ENCODE measurements around the gene TRAP1.

TRAP1 gene

DNA sequence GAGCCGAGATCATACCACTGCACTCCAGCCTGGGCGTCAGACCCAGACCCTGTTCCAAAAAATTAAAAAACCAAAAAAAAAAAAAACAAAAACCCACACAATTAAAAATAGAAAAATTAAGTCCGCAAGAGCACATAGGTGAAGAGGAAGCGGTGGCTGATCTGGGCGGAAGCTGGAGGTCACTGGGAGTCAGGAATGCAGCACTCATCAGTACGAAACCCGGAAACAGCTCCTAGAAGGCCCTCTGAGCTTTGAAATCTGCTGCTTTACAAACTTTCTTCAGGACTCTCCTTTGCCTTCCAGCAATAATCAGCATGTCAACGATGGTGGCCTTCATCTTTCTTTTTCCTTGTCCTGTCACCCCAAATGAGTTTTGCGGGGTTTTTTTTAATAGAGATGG, 29.5 kb downstream of the TRAP1 start:
- Mint-ChIP-seq H3K9me3 (no peaks in the 10 kb centered on the region), H3K27me3 (ENCODE audit: low read depth) (no peaks in the 10 kb centered on the region), H3K4me3 (no peak overlapping the region), H3K27ac (no peak overlapping the region), H3K36me3 (ENCODE audit: low read depth) (peaks cover 22% of the 10 kb centered on the region), H3K4me1 (ENCODE audit: low read depth) (peaks cover 6% of the 10 kb centered on the region)

DNA sequence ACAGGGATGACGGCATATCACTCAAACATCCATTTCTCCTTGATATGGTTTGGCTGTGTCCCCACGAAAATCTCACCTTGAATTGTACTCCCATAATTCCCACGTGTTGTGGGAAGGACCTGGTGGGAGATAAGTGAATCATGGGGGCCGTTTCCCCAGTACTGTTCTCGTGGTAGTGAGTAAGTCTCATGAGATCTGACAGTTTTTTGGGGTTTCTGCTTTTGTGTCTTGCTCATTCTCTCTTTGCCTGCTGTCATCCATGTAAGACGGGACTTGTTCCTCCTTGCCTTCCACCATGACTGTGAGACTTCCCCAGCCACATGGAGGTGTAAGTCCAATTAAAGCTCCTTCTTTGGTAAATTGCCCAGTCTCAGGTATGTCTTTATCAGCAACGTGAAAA, 30.3 kb downstream of the TRAP1 start:
- Mint-ChIP-seq H3K27ac (no peak overlapping the region), H3K4me3 (no peak overlapping the region), H3K36me3 (ENCODE audit: low read depth) (peaks cover 24% of the 10 kb centered on the region), H3K27me3 (ENCODE audit: low read depth) (no peaks in the 10 kb centered on the region), H3K4me1 (ENCODE audit: low read depth) (peaks cover 6% of the 10 kb centered on the region), H3K9me3 (no peaks in the 10 kb centered on the region)

DNA sequence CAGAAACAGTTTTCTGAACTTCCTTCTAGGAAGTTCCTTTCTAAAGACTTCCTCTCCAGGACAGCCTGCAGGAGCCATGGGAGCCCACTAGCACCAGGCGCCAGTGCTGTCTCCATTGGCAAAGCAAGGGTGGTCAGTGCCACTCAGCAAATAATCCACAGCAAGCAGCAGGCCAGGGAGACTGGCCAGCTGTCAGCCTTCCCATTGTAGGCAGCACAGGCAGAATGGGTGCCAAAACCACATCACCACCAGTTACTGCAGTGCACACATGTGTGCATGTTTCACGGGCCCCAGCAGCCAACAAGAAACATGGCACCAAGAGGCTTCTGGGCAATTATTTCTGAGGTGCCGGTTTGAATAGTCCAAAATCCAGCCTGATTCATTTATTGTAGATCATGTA, 36.1 kb downstream of the TRAP1 start:
- H3K9me3 Mint-ChIP-seq = no peaks in the 10 kb centered on the region
- no peak overlapping the region for H3K4me3 Mint-ChIP-seq
- H3K27me3 Mint-ChIP-seq (ENCODE audit: low read depth) = no peaks in the 10 kb centered on the region
- H3K36me3 Mint-ChIP-seq (ENCODE audit: low read depth) = peaks cover 28% of the 10 kb centered on the region
- H3K27ac Mint-ChIP-seq = no peak overlapping the region
- no peaks in the 10 kb centered on the region for H3K4me1 Mint-ChIP-seq (ENCODE audit: low read depth)

DNA sequence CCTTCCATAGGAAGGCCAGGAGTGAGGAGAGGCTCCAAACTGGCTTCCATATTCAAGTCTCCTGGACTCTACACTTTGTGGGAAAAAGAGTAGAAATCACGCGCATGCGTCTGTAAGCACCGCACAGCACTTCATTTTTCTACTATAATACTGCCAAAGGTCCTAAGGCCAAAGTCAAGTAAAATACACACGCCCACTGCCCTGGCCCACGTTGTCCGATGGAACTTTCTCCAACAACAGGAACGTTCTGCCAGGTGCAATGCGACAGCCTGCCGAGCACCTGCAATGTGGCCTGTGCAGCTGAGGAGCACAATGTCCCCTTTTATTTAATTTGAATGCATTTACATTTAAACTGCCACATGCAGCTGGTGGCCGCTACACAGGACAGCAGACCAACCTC, 39.3 kb downstream of the TRAP1 start:
- H3K36me3 Mint-ChIP-seq (ENCODE audit: low read depth) = peaks cover 22% of the 10 kb centered on the region
- H3K27ac Mint-ChIP-seq = no peak overlapping the region
- H3K27me3 Mint-ChIP-seq (ENCODE audit: low read depth) = no peaks in the 10 kb centered on the region
- H3K9me3 Mint-ChIP-seq = no peaks in the 10 kb centered on the region
- H3K4me1 Mint-ChIP-seq (ENCODE audit: low read depth) = no peaks in the 10 kb centered on the region
- H3K4me3 Mint-ChIP-seq = no peak overlapping the region

DNA sequence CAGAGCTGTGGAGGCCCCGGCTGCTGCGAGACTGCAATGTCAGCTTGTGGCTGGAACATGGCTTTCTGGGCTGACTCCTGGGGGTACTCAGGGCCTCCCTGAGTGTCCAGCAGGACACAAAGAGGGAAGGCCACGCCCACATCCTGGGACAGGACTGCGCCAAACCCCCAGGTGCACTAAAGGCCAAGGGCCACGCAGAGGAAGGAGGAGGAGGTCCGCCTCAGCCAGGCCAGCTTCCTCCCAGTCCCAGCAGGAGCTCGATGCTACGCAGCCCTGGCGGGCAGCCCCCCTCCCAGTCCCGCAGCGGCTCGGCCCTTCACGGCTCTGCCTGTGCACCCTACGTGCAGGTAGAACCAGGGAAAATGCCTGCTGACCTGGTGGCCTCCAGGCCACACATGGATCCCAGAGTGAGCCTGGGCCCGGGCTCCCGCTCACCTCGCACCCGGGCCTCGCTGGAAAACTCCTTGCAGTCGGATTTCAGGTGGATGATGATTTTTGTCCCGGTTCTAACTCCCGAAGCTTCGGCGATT, 41.7 kb downstream of the TRAP1 start:
- no peaks in the 10 kb centered on the region for H3K27me3 Mint-ChIP-seq (ENCODE audit: low read depth)
- no peak overlapping the region for H3K27ac Mint-ChIP-seq
- peaks cover 16% of the 10 kb centered on the region for H3K36me3 Mint-ChIP-seq (ENCODE audit: low read depth)
- H3K4me1 Mint-ChIP-seq (ENCODE audit: low read depth) = no peaks in the 10 kb centered on the region
- H3K4me3 Mint-ChIP-seq = no peak overlapping the region
- no peaks in the 10 kb centered on the region for H3K9me3 Mint-ChIP-seq

DNA sequence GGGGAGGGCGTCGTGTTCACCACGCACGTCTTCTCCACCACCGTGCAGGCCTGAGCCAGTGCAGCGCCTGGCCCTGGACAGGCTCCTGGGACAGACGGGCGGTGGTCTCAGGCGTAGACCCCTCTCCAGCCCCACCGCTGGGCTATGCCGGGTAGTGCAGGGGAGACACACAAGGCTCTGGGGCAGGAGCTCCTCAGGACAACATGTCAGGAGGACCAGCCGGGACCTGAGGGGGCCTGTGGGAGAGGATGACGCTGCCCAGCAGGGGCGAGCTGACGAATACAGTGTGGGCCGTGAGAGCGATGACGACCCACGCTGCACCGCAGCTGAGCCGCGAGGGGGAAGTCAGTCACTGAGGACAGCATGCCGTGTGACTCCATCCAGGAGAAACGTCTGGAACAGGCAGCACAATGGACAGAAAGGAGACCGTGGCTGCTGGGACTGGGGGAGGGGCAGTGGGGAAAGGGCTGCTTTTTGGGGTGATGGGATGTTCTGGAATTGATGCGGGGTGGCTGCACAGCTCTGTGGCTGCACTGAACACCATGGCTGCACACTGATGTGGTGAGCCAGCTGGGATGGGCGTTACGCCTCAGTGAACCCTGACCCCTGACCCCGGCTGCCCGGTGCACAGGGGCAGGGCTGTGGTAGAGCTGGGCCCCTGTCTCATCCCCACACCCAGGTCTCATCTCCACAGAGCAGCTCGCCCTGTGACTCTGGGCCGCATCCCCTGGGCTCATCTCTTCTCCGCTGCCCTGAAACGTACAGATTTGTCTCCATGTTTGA, 42.6 kb downstream of the TRAP1 start:
- no peaks in the 10 kb centered on the region for H3K4me1 Mint-ChIP-seq (ENCODE audit: low read depth)
- no peaks in the 10 kb centered on the region for H3K27me3 Mint-ChIP-seq (ENCODE audit: low read depth)
- no peaks in the 10 kb centered on the region for H3K9me3 Mint-ChIP-seq
- H3K27ac Mint-ChIP-seq = no peak overlapping the region
- H3K4me3 Mint-ChIP-seq = no peak overlapping the region
- peaks cover 17% of the 10 kb centered on the region for H3K36me3 Mint-ChIP-seq (ENCODE audit: low read depth)

DNA sequence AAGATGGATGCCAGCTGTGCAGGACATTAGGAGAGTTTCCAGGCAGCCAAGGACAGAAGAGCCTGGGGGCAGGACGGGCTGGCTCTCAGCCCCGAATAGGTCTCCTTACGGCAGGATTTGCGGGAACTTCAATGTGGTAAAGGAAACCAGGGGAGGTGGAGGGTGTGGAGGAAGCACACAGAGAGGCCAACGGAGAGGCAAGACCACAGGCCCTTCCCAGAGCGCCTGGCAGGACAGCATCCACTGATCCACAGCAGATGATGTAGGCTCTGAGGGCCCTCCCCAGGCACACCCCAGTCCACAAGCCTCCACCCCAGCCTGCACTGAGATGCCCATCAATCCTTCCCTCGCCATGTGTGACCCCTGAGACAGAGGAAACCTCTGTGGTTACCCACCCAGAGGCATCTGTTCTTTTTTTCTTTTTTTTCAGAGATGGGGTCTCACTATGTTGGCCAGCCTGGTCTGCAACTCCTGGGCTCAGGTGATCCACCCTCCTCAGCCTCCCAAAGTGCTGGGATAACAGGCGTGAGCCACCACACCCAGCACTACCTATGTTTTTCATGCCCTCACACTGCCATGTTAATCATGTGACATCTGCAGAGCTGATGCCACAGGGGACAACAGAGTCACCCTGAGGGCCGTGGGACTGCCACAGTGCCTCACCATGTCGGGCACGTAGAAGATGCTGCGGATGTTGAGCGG, 43.5 kb downstream of the TRAP1 start:
- H3K4me3 Mint-ChIP-seq = no peak overlapping the region
- no peaks in the 10 kb centered on the region for H3K9me3 Mint-ChIP-seq
- peaks cover 20% of the 10 kb centered on the region for H3K36me3 Mint-ChIP-seq (ENCODE audit: low read depth)
- peak overlapping the region; percentile 41 for H3K27ac Mint-ChIP-seq
- no peaks in the 10 kb centered on the region for H3K27me3 Mint-ChIP-seq (ENCODE audit: low read depth)
- H3K4me1 Mint-ChIP-seq (ENCODE audit: low read depth) = peaks cover 6% of the 10 kb centered on the region

DNA sequence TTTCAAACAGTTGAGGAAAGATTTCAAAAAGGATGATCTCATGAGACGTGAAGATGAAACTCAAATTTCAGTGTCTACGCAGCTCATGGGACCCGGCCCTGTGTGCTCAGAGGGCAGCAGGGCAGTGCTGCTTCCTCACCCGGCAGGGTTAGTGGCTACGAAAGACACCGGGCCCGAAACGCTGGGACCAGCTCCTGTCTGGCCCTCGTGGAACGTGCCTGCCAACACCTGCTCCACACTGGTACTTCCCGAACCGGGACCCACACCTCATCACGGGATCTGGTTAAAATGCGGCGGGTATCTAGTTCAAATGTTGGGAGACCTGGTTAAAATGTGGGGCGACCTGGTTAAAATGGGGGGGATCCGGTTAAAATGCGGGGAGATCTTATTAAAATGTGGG, 44.1 kb downstream of the TRAP1 start:
- H3K9me3 Mint-ChIP-seq = no peaks in the 10 kb centered on the region
- H3K36me3 Mint-ChIP-seq (ENCODE audit: low read depth) = peaks cover 22% of the 10 kb centered on the region
- H3K27me3 Mint-ChIP-seq (ENCODE audit: low read depth) = no peaks in the 10 kb centered on the region
- H3K4me3 Mint-ChIP-seq = no peak overlapping the region
- peaks cover 7% of the 10 kb centered on the region for H3K4me1 Mint-ChIP-seq (ENCODE audit: low read depth)
- no peak overlapping the region for H3K27ac Mint-ChIP-seq

DNA sequence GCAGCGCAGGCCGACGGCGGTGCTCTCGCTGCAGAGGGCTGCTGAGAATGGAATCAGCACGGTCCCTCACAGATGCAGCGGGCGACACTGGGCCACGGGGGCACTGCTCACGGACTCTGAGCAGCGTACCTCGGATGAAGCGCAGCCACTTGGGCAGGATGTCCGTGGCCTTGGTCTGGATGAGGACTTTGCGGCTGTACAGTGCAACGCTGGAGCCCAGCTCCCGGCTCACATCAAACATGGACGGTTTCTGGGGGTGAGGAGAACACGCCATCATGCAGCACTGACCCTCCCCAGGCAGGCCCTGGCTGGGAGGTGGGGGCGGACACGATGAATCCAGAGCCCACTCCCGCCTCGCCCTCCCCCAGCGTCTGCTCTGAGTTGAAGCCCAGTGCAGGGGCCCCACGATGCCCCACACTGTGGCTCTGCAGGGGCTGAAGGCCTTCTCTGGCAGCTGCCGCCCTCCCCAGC, 44.7 kb downstream of the TRAP1 start:
- H3K27me3 Mint-ChIP-seq (ENCODE audit: low read depth) = no peaks in the 10 kb centered on the region
- H3K9me3 Mint-ChIP-seq = no peaks in the 10 kb centered on the region
- peaks cover 7% of the 10 kb centered on the region for H3K4me1 Mint-ChIP-seq (ENCODE audit: low read depth)
- peaks cover 18% of the 10 kb centered on the region for H3K36me3 Mint-ChIP-seq (ENCODE audit: low read depth)
- no peak overlapping the region for H3K4me3 Mint-ChIP-seq
- H3K27ac Mint-ChIP-seq = no peak overlapping the region

DNA sequence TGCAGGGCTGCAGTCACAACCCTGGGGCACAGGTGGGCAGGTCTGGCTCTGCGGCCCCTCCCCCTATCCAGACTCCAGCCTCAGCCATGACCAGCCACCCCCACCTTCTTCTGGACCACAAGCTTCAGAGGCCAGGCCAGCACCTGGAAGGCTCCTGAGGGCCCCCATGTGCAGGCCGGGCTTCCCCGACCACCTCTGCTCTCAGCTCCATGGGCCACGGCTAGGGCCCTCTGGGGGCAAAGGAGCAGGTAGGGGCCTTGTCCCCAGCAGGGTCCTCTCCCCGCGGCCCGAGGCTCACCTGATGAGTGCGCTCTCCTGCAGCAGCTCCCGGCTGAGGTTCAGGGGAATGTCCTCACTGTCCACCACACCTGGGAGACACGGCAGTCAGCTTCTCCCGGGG, 45.9 kb downstream of the TRAP1 start:
- Mint-ChIP-seq H3K36me3 (ENCODE audit: low read depth) (peaks cover 18% of the 10 kb centered on the region), H3K4me1 (ENCODE audit: low read depth) (peaks cover 7% of the 10 kb centered on the region), H3K9me3 (no peaks in the 10 kb centered on the region), H3K27me3 (ENCODE audit: low read depth) (no peaks in the 10 kb centered on the region), H3K4me3 (no peak overlapping the region), H3K27ac (no peak overlapping the region)

DNA sequence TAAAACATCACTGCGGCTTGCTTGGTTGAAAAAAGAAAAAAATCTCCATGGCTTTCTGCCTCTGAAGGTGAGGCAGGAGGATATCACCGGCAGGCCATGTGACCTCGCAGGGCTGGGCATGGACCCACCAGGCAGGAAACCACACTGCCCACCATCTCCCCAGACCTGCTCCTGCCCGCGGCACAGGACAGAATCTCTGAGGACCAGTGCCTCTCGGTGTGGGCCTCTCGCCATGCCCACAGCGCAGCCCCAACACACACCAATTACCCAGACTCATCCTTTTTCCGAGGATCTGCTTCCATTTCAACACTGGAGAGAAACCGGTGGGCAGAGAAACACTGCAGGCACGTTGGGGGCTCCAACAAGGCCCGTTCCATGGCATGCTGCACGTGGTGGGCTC, 46.6 kb downstream of the TRAP1 start:
- Mint-ChIP-seq H3K4me3 (no peak overlapping the region), H3K36me3 (ENCODE audit: low read depth) (peaks cover 22% of the 10 kb centered on the region), H3K9me3 (no peaks in the 10 kb centered on the region), H3K27ac (no peak overlapping the region), H3K4me1 (ENCODE audit: low read depth) (peaks cover 13% of the 10 kb centered on the region), H3K27me3 (ENCODE audit: low read depth) (no peaks in the 10 kb centered on the region)

DNA sequence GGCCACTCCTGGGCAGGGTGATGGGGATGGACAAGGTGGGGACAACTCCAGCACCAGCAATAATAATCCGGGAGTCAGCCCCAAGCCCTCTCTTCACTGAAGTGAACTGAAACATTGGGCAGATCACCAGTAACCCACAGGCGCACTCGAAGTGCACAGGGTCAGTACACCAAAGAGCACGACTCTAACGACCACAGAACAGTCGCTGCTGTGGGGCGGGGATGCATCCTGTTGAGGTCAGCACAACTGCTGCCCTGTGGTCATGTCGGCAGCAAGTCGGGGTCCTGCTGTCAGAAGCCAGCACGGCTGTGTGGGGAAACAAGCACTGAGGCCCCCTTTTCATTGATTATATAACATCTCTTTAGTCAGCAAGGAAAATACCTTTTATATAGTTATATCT, 48.2 kb downstream of the TRAP1 start:
- peaks cover 18% of the 10 kb centered on the region for H3K4me1 Mint-ChIP-seq (ENCODE audit: low read depth)
- H3K36me3 Mint-ChIP-seq (ENCODE audit: low read depth) = peaks cover 29% of the 10 kb centered on the region
- H3K27me3 Mint-ChIP-seq (ENCODE audit: low read depth) = no peaks in the 10 kb centered on the region
- H3K27ac Mint-ChIP-seq = no peak overlapping the region
- H3K9me3 Mint-ChIP-seq = no peaks in the 10 kb centered on the region
- no peak overlapping the region for H3K4me3 Mint-ChIP-seq

DNA sequence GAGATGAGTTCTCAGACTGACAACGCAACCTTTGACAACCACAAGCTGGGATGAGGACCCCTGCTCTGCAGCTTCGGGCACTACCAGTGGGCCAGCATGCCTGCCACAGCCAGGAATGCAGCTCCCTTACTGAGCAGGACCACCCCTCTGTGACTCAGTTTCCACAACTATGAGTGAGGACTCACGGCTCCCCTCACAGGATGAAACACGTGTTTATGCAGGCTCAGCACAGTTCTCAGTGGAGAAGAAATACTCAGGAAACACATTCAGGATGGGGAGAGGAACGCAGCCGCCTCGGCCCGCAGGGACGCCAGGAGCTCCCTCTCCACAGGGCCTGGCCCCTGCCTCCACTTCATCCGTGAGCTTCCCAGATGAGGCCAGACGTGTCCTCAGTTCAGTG, 48.7 kb downstream of the TRAP1 start:
- no peaks in the 10 kb centered on the region for H3K9me3 Mint-ChIP-seq
- peaks cover 18% of the 10 kb centered on the region for H3K4me1 Mint-ChIP-seq (ENCODE audit: low read depth)
- no peak overlapping the region for H3K4me3 Mint-ChIP-seq
- H3K36me3 Mint-ChIP-seq (ENCODE audit: low read depth) = peaks cover 29% of the 10 kb centered on the region
- H3K27ac Mint-ChIP-seq = no peak overlapping the region
- no peaks in the 10 kb centered on the region for H3K27me3 Mint-ChIP-seq (ENCODE audit: low read depth)

DNA sequence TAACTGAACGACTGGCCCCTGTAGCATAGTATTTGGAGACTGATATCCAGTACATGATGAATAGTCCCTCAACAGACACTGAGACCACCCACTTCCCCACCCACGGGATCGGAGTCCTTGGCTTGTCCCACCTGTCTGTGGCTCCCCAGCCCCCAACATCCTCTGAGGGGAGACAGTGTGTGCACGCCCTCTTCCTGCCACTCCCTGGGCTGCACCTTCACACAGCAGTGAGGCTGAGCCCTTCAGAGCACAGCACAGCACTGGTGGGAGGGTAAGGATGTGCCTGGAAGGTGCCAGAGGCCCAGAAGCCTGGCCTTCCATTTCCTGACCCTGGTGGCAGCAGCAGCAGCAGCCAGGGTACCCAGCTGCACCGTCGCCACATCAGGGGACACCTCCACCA, 51.8 kb downstream of the TRAP1 start:
- H3K36me3 Mint-ChIP-seq (ENCODE audit: low read depth) = peaks cover 29% of the 10 kb centered on the region
- no peaks in the 10 kb centered on the region for H3K9me3 Mint-ChIP-seq
- H3K27ac Mint-ChIP-seq = no peak overlapping the region
- H3K4me1 Mint-ChIP-seq (ENCODE audit: low read depth) = peaks cover 18% of the 10 kb centered on the region
- no peaks in the 10 kb centered on the region for H3K27me3 Mint-ChIP-seq (ENCODE audit: low read depth)
- H3K4me3 Mint-ChIP-seq = no peak overlapping the region
